A549 (cell line): ENCODE measurements around the gene CFAP77. TPM values are rescaled to one million over a fixed set of nuclear protein-coding genes. Genes with fewer than 3 reads are reported as not detected.
A peak's percentile ranks its signal among the peaks of the same experiment; 100 is the strongest.

Source experiments
- ATAC-seq, 2 experiments: fragments of 200-7000 bp in 1 of 2; fragments of >200 bp in 1 of 2; cut with Nextera tagmentation in 1 of 2; cut with Tn5 transposase in 1 of 2; 3 replicates each; pipeline versions ENCODE4 v1.8.0 to v1.9.1; 2018 to 2020; ENCODE audit warnings: mild to moderate bottlenecking in 1 of 2, moderate library complexity in 1 of 2
- CTCF ChIA-PET: fragments of 300-600 bp; sonication (Branson Sonifier 250); formaldehyde crosslinking; extraction: SDS; loops from one replicate; lab custom pipeline; 2021; ENCODE audit warnings: antibody characterized with exemption, inconsistent platforms; lab: Yijun Ruan, JAX
- POLR2A ChIA-PET: fragments of 350-600 bp; formaldehyde crosslinking; extraction: SDS; loops from one replicate; lab custom pipeline; 2021; ENCODE audit warnings: antibody characterized with exemption, inconsistent platforms; lab: Yijun Ruan, JAX
- DNase-seq, 2 experiments: peaks; one replicate each; pipeline versions ENCODE4 v3.0.0 to v3.0.0-alpha.2; 2011 to 2016; ENCODE audit warnings: low read depth in 1 of 2, low spot score in 1 of 2
- FAIRE-seq: peaks from 2 replicates; lab custom pipeline; 2011; peaks lifted over from hg19 to GRCh38; lab: Jason Lieb, UNC
- H3K27ac ChIP-seq, 2 experiments: fragments of >200 bp; sonication (Bioruptor Twin); formaldehyde crosslinking; 3 replicates each; pipeline ENCODE4 v1.5.1; 2016 to 2017
- H3K4me1 ChIP-seq: fragments of >200 bp; sonication (Bioruptor Twin); formaldehyde crosslinking; 3 replicates; pipeline ENCODE4 v1.6.1; 2016
- H3K4me2 ChIP-seq: fragments of >200 bp; sonication (Bioruptor Twin); formaldehyde crosslinking; 3 replicates; pipeline ENCODE4 v1.6.1; 2016
- H3K4me3 ChIP-seq: fragments of >200 bp; sonication (Bioruptor Twin); formaldehyde crosslinking; 3 replicates; pipeline ENCODE4 v1.5.1; 2016
- H3K9me3 ChIP-seq: fragments of >200 bp; sonication (Bioruptor Twin); formaldehyde crosslinking; 3 replicates; pipeline ENCODE4 v1.6.1; 2016
- BHLHE40 ChIP-seq: IDR thresholded peaks from 2 replicates; pipeline ENCODE4 v1.6.1; 2012; ENCODE audit warnings: low read depth, low read length, inconsistent platforms
- CBX2 ChIP-seq: fragments of 200-600 bp; sonication (generic); IDR thresholded peaks from 2 replicates; pipeline ENCODE4 v1.6.1; 2016; ENCODE audit warnings: low read depth, mild to moderate bottlenecking, borderline replicate concordance
- CBX8 ChIP-seq: fragments of 200-600 bp; sonication (generic); IDR thresholded peaks from 2 replicates; pipeline ENCODE4 v1.6.1; 2016
- CEBPB ChIP-seq, 2 experiments: fragments of >200 bp in 1 of 2; sonication (Bioruptor Twin) in 1 of 2; formaldehyde crosslinking in 1 of 2; IDR thresholded peaks; 2 replicates each; pipeline ENCODE4 v1.6.1; 2012 to 2016
- CHD4 ChIP-seq: fragments of 200-600 bp; sonication (generic); IDR thresholded peaks from 2 replicates; pipeline ENCODE4 v1.6.1; 2016; ENCODE audit warnings: antibody characterized with exemption, mild to moderate bottlenecking, borderline replicate concordance
- EHMT2 ChIP-seq: fragments of 200-600 bp; sonication (generic); IDR thresholded peaks from 2 replicates; pipeline ENCODE4 v1.6.1; 2016; ENCODE audit warnings: antibody characterized with exemption, low read depth, mild to moderate bottlenecking, moderate library complexity
- FOSL2 ChIP-seq, 2 experiments: fragments of 450-650 bp in 1 of 2; fragments of >200 bp in 1 of 2; sonication (Bioruptor Twin) in 1 of 2; formaldehyde crosslinking; IDR thresholded peaks; 2 replicates each; pipeline versions ENCODE4 v1.5.0 to v1.6.1; 2016 to 2020; ENCODE audit warnings: mild to moderate bottlenecking in 1 of 2, moderate library complexity in 1 of 2
- GATA3 ChIP-seq: IDR thresholded peaks from 2 replicates; pipeline ENCODE4 v1.6.1; 2012; ENCODE audit warnings: borderline replicate concordance
- HDAC2 ChIP-seq: fragments of 200-600 bp; sonication (generic); IDR thresholded peaks from 2 replicates; pipeline ENCODE4 v1.6.1; 2016
- HOXB13 ChIP-seq: fragments of 250-450 bp; sonication (Bioruptor Pico); IDR thresholded peaks from 2 replicates; pipeline ENCODE4 v1.5.0; 2020; ENCODE audit warnings: low read depth, mild to moderate bottlenecking, moderate library complexity
- JUNB ChIP-seq: fragments of >200 bp; sonication (Bioruptor Twin); formaldehyde crosslinking; IDR thresholded peaks from 2 replicates; pipeline ENCODE4 v1.6.1; 2016
- NR3C1 ChIP-seq: fragments of >200 bp; sonication (Bioruptor Twin); formaldehyde crosslinking; IDR thresholded peaks from 3 replicates; pipeline ENCODE4 v1.6.1; 2017
- PHF8 ChIP-seq: fragments of 200-600 bp; sonication (generic); IDR thresholded peaks from 2 replicates; pipeline ENCODE4 v1.6.1; 2016; ENCODE audit warnings: low read depth, mild to moderate bottlenecking, antibody characterized with exemption, moderate library complexity, borderline replicate concordance
- POLR2A ChIP-seq: IDR thresholded peaks from 2 replicates; pipeline ENCODE4 v1.6.1; 2012; ENCODE audit warnings: mild to moderate bottlenecking, low read length
- RAD21 ChIP-seq, 2 experiments: fragments of >200 bp in 1 of 2; sonication (Bioruptor Twin) in 1 of 2; formaldehyde crosslinking in 1 of 2; IDR thresholded peaks in 1 of 2; conservative IDR thresholded peaks in 1 of 2; 2 replicates in 1 of 2; 3 replicates in 1 of 2; pipeline ENCODE4 v1.6.1; 2012 to 2018; ENCODE audit warnings: inconsistent platforms in 1 of 2
- RCOR1 ChIP-seq: fragments of 150-350 bp; IDR thresholded peaks from 2 replicates; pipeline ENCODE4 v1.6.1; 2014; ENCODE audit warnings: antibody characterized with exemption, low read length, low read depth
- SMC3 ChIP-seq: fragments of >200 bp; sonication (Bioruptor Twin); formaldehyde crosslinking; IDR thresholded peaks from 3 replicates; pipeline ENCODE4 v1.6.1; 2018; ENCODE audit warnings: inconsistent platforms
- TFCP2L1 ChIP-seq: fragments of 250-450 bp; sonication (Bioruptor Pico); IDR thresholded peaks from 2 replicates; pipeline ENCODE4 v1.5.0; 2021; ENCODE audit warnings: mild to moderate bottlenecking
- ZFP36 ChIP-seq: fragments of 450-650 bp; IDR thresholded peaks from 2 replicates; pipeline ENCODE4 v1.6.1; 2014; ENCODE audit warnings: borderline replicate concordance; ENCODE audit not compliant: partially characterized antibody
- WGBS: methylation state at CpG from one replicate; pipeline ENCODE4 v1.1.6; 2017; ENCODE audit errors: missing lambda C conversion rate; 5-methylcytosine and 5-hydroxymethylcytosine counted together
- polyA plus RNA-seq, 4 experiments: library from polyadenylated mRNA; depleted of rRNA in 3 of 4; stranded (reverse); fragments of >200 nt; fragmentation: RNase III in 1 of 4; extraction: RNeasy Plus Mini Kit Qiagen cat#74134 plus additional on column Dnase treatment in 1 of 4; gene quantifications; 2 replicates in 3 of 4; 3 replicates in 1 of 4; pipeline ENCODE4 v1.2.3, GENCODE V29; 2011 to 2017
- TF ChIP-seq, protein P1 (sequence below): IDR thresholded peaks from 2 replicates; pipeline ENCODE4 v1.6.1; 2012
- TF ChIP-seq, protein P2 (sequence below): IDR thresholded peaks from 2 replicates; pipeline ENCODE4 v1.6.1; 2012
- TF ChIP-seq, protein P3 (sequence below): fragments of >200 bp; sonication (Bioruptor Twin); formaldehyde crosslinking; IDR thresholded peaks from 3 replicates; pipeline ENCODE4 v1.5.1; 2016
- TF ChIP-seq, protein P4 (sequence below): fragments of >200 bp; sonication (Bioruptor Twin); formaldehyde crosslinking; IDR thresholded peaks from 3 replicates; pipeline ENCODE4 v1.6.1; 2016
- TF ChIP-seq, protein P5 (sequence below): fragments of 450-650 bp; IDR thresholded peaks from 2 replicates; pipeline ENCODE4 v1.6.1; 2014; ENCODE audit warnings: antibody characterized with exemption

CFAP77 gene
- polyA plus RNA-seq, 2 of the 4 experiments (the other 2 are of a cell fraction) = 0.05 TPM; not detected in 1

DNA sequence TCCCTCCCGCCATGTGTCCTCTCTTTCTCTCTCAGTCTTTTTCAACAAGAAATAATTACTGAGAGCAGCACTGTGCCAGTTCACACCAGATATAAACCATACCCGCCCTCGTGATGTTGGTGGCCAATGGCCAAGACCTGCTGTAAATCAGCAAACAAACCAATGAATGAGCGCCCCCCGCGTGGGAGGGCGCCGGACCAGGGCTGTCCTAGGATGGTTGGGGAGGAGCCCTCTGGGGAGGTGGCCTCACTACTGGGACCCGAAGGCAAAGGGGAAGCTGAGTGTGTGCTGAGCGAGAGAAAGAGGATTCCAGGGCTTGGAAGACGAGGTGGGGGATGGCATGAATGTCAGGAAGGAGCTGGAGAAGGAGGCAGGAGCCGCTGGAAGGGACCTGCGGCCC is 121.2 kb downstream of the CFAP77 start:
- CTCF ChIA-PET = interaction anchor here (0.9 to 1.3 kb wide), 5 partner anchors 11 to 141 kb away, joined by 3 read pairs; no protein-coding TSS in a partner anchor
- TF ChIP-seq RAD21 (conservative IDR thresholded peaks at IDR 0.05 in 1 of 2, IDR thresholded peaks at IDR 0.05 in 1 of 2) (no peak), POLR2A (no peak), BHLHE40 (no peak), CBX2 (no peak), FOSL2 (IDR thresholded peaks at IDR 0.05) (no peak), FOSL2 (CRISPR knock-in tag; IDR thresholded peaks at IDR 0.05) (no peak), HOXB13 (CRISPR knock-in tag) (no peak), PHF8 (no peak), JUNB (no peak), EHMT2 (no peak), CEBPB (IDR thresholded peaks at IDR 0.05) (no peak), CHD4 (no peak), NR3C1 (no peak), SMC3 (no peak), ZFP36 (no peak), RCOR1 (no peak), GATA3 (no peak), TFCP2L1 (no peak)
- TF ChIP-seq, protein P1, sequence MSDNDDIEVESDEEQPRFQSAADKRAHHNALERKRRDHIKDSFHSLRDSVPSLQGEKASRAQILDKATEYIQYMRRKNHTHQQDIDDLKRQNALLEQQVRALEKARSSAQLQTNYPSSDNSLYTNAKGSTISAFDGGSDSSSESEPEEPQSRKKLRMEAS = no peak
- TF ChIP-seq, protein P2, sequence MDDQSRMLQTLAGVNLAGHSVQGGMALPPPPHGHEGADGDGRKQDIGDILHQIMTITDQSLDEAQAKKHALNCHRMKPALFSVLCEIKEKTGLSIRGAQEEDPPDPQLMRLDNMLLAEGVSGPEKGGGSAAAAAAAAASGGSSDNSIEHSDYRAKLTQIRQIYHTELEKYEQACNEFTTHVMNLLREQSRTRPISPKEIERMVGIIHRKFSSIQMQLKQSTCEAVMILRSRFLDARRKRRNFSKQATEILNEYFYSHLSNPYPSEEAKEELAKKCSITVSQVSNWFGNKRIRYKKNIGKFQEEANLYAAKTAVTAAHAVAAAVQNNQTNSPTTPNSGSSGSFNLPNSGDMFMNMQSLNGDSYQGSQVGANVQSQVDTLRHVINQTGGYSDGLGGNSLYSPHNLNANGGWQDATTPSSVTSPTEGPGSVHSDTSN = no peak
- TF ChIP-seq, protein P3, sequence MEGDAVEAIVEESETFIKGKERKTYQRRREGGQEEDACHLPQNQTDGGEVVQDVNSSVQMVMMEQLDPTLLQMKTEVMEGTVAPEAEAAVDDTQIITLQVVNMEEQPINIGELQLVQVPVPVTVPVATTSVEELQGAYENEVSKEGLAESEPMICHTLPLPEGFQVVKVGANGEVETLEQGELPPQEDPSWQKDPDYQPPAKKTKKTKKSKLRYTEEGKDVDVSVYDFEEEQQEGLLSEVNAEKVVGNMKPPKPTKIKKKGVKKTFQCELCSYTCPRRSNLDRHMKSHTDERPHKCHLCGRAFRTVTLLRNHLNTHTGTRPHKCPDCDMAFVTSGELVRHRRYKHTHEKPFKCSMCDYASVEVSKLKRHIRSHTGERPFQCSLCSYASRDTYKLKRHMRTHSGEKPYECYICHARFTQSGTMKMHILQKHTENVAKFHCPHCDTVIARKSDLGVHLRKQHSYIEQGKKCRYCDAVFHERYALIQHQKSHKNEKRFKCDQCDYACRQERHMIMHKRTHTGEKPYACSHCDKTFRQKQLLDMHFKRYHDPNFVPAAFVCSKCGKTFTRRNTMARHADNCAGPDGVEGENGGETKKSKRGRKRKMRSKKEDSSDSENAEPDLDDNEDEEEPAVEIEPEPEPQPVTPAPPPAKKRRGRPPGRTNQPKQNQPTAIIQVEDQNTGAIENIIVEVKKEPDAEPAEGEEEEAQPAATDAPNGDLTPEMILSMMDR = no peak
- FAIRE-seq = no peak
- Histone ChIP-seq H3K9me3 (peaks cover 15% of the 10 kb centered on the region), H3K4me1 (no peaks in the 10 kb centered on the region), H3K4me2 (no peak overlapping the region), H3K4me3 (no peak overlapping the region), H3K27ac (no peak overlapping the region)
- no peak for DNase-seq
- WGBS = 10% methylated on average over 10 of the region's 13 CpGs
- POLR2A ChIA-PET = no interaction called here
- ATAC-seq = peak in 1 of 2 experiments; percentile 30; a peak in 2 of 6 replicates

DNA sequence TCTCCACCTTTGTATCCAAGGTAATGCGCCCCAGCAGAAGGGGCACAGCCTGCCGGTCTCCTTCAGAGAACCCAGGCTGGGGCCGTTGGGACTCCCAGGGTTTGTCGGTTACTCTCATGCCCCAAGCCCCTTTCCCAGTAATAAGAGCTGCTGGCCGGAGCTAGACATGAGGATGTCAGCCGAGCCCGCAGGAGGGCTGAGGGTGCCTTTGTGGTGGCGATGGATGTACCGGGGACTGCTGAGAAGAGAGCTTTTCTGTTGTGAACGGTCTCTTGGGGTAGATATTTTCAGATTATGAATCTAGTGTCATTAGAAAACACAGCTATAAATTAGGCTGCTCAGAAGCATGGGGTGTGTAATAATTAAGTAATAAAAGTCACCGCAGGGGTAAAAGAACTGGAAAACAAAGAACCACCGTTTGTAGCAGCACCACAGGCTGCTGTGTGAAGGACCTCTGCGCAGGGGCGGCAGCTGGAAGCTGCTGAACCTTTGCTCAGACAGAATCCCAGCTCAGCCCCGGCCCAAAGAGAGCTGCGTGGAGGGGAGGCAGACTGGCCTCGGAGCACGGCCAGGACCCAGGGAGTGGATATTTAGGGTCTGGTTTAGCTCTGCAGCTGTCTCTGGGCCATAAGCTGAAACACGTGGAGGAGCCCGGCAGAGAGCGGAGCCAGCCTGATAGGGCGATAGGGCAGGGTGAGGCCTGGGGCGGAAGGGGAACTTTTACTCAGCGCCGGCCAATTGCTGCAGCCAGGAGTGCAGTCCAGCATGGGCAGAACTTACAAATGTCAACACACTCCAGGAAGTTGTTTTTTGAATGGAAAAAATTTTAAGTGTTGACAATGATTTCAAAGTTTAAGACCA is 121.9 kb downstream of the CFAP77 start:
- H3K27ac ChIP-seq = no peak overlapping the region
- no peaks in the 10 kb centered on the region for H3K4me1 ChIP-seq
- no peak for TF ChIP-seq CEBPB (IDR thresholded peaks at IDR 0.05)
- TF ChIP-seq, protein P4, sequence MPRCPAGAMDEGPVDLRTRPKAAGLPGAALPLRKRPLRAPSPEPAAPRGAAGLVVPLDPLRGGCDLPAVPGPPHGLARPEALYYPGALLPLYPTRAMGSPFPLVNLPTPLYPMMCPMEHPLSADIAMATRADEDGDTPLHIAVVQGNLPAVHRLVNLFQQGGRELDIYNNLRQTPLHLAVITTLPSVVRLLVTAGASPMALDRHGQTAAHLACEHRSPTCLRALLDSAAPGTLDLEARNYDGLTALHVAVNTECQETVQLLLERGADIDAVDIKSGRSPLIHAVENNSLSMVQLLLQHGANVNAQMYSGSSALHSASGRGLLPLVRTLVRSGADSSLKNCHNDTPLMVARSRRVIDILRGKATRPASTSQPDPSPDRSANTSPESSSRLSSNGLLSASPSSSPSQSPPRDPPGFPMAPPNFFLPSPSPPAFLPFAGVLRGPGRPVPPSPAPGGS = no peak
- no peak for TF ChIP-seq HDAC2
- no peak for TF ChIP-seq CBX8
- TF ChIP-seq, protein P5, sequence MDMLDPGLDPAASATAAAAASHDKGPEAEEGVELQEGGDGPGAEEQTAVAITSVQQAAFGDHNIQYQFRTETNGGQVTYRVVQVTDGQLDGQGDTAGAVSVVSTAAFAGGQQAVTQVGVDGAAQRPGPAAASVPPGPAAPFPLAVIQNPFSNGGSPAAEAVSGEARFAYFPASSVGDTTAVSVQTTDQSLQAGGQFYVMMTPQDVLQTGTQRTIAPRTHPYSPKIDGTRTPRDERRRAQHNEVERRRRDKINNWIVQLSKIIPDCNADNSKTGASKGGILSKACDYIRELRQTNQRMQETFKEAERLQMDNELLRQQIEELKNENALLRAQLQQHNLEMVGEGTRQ = no peak
- DNase-seq (no peak), ATAC-seq (no peak), FAIRE-seq (no peak)
- POLR2A ChIA-PET = no interaction called here
- CTCF ChIA-PET = interaction anchor here (0.6 to 1.3 kb wide), 7 partner anchors 11 to 142 kb away, joined by 3 to 4 read pairs (median 3); no protein-coding TSS in a partner anchor
- no peak overlapping the region for H3K4me2 ChIP-seq
- 67% methylated on average over 20 of the region's 25 CpGs for WGBS
- H3K4me3 ChIP-seq = no peak overlapping the region
- peaks cover 18% of the 10 kb centered on the region for H3K9me3 ChIP-seq
